Immature natural killer cell (primary cell): Measurements from ENCODE around the gene FBLIM1. TPM values are rescaled to one million over a fixed set of nuclear protein-coding genes. Genes with fewer than 3 reads are reported as not detected.

ENCODE experiments used
- DNase-seq, 3 donors: peaks; one replicate each; pipeline ENCODE4 v3.0.0; 2022; ENCODE audit warnings: mixed read lengths in 1 of 3
- H3K27ac Mint-ChIP-seq, 6 donors: one replicate each; pipeline ENCODE4 v1.8.0; 2020; ENCODE audit warnings: mixed read lengths in 6 of 6, mild to moderate bottlenecking in 5 of 6, inconsistent platforms in 4 of 6, moderate library complexity in 3 of 6
- H3K27me3 Mint-ChIP-seq, 3 donors: one replicate each; pipeline ENCODE4 v1.8.0; 2020 to 2021; ENCODE audit warnings: low read depth in 3 of 3, mild to moderate bottlenecking in 3 of 3, mixed read lengths in 3 of 3, moderate library complexity in 3 of 3, inconsistent platforms in 1 of 3
- H3K36me3 Mint-ChIP-seq, 3 donors: one replicate each; pipeline ENCODE4 v1.8.0; 2020; ENCODE audit warnings: mixed read lengths in 3 of 3, inconsistent platforms in 2 of 3, mild to moderate bottlenecking in 2 of 3
- H3K4me1 Mint-ChIP-seq, 2 donors: one replicate each; pipeline ENCODE4 v1.8.0; 2020; ENCODE audit warnings: inconsistent platforms in 2 of 2, mild to moderate bottlenecking in 2 of 2, mixed read lengths in 2 of 2, moderate library complexity in 1 of 2
- H3K4me3 Mint-ChIP-seq, 5 donors: one replicate each; pipeline ENCODE4 v1.8.0; 2020; ENCODE audit warnings: mild to moderate bottlenecking in 5 of 5, mixed read lengths in 5 of 5, inconsistent platforms in 3 of 5, moderate library complexity in 3 of 5
- H3K9me3 Mint-ChIP-seq, 6 donors: one replicate each; pipeline ENCODE4 v1.8.0; 2020; ENCODE audit warnings: mild to moderate bottlenecking in 6 of 6, mixed read lengths in 6 of 6, inconsistent platforms in 4 of 6, moderate library complexity in 3 of 6
- polyA plus RNA-seq, 3 donors: library from polyadenylated mRNA; unstranded; fragments of 300-500 nt; fragmentation: Illumina TruSeq; gene quantifications; one replicate each; pipeline ENCODE4 v1.2.3, GENCODE V29; 2021

Gene FBLIM1
- polyA plus RNA-seq, 3 donors from 2014 or later = not detected

DNA sequence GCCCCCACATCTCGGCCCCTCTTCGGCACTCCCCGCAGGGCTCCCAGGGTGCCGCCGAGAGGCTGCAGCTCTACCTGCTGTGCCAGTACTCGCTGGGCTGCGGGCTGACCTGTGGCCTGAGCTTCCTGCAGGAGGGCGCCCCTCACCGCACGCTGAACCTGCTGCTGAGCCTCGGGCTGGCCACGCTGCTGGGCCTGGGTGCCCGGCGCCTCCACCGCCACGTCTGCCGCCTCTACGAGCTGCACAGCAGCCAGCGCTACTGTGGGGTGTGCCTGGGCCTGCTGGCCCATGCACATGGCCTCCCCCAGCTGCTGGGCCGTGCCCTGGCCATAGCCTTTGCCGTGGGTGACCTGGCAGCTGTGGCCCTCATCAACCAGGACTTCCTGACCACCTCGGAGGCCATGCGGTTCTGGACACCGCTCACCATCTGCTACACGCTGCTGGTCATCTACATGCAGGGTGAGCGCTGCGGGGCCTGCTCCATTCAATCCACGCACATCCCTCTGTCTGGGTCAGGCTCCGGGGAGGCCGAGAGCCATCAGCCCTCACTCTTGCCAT lies 14.4 kb upstream of the FBLIM1 start:
- H3K9me3 Mint-ChIP-seq = no peaks in the 10 kb centered on the region
- H3K27me3 Mint-ChIP-seq = peaks cover 0 to 2% (median 0%) of the 10 kb centered on the region in 3 donors
- no peaks in the 10 kb centered on the region for H3K36me3 Mint-ChIP-seq
- H3K4me1 Mint-ChIP-seq = peaks cover 0 to 1% of the 10 kb centered on the region in 2 donors
- no peak overlapping the region for H3K27ac Mint-ChIP-seq
- no peak for DNase-seq
- no peak overlapping the region for H3K4me3 Mint-ChIP-seq

DNA sequence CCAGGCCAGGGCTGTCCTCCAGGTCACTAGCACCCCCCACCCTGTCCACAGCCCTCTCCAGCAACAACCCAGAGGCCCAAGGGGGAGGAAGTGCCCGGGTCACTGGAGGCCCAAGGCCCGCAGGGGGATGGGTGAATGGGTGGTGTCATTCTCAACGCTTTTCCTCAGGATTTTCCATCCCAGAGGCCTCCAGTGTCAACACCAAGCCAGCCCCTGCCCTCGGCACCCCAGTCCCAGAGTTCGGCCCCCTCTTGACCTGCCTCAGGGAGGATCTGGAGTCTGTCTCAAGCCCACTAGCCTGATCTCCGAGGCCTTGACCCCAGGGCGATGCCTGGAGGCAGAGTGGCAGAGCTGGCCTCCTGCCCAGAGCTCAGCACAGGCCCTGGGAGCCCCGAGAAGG lies 11.2 kb upstream of the FBLIM1 start:
- Mint-ChIP-seq H3K9me3 (no peaks in the 10 kb centered on the region), H3K27ac (no peak overlapping the region), H3K27me3 (no peaks in the 10 kb centered on the region), H3K4me1 (no peaks in the 10 kb centered on the region), H3K4me3 (no peak overlapping the region), H3K36me3 (no peaks in the 10 kb centered on the region)
- no peak for DNase-seq

DNA sequence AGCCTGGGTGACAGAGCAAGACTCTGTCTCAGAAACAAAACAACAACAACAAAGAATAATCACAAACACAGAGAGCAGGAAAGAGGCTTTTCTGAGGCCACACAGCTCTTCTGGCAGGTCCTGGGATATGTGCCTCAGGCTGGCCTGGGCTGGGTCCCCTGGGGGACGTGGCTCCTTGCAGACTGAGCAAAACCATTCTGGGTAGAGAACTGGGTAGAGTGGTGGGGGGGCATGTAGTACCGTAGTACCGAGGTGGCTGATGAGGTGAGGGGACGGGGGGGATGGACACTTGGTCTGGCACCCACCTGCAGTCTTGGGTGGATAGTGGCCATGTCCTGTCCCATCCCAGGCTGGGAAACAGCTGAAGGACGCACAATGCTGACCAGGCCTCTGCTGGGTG lies 10.3 kb upstream of the FBLIM1 start:
- Mint-ChIP-seq H3K4me3 (no peak overlapping the region), H3K27ac (no peak overlapping the region), H3K4me1 (no peaks in the 10 kb centered on the region), H3K9me3 (no peaks in the 10 kb centered on the region), H3K36me3 (no peaks in the 10 kb centered on the region), H3K27me3 (peaks cover 0 to 2% (median 1%) of the 10 kb centered on the region in 3 donors)
- DNase-seq = no peak

DNA sequence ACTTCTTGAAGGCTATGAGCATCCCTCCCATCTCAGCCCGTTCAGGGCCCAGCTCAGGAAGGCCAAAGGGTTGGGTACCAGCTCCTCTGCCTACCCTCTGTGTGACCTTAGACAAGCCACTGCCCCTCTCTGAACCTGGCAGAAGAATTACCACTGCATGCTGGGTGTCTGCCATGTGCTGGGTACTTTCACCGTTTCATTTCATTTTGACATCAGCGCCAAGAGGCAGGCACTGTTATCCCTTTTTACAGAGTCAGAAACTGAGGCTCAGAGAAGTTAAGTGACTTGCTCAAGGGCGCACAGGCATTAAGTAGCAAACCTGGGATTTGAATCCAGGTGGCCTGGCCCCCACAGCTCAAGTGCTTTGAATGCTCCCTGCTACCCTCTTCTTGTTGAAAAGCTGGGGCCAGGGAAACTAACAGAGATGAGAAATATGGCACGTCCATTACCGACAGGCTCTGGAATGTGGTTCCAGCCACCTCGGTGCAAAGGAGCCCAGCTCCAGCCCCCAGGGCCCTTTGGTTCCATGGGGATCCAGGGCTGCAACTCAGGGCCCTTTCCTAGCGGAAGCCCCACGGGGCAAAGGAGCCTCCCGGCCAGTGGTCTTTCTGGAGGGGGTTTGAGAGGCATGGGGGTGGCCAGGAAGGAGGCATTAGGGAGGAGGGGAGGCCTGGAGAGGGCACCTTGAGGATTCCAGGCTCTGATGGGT lies 9.8 kb upstream of the FBLIM1 start:
- Mint-ChIP-seq H3K27me3 (peaks cover 0 to 6% (median 3%) of the 10 kb centered on the region in 3 donors), H3K36me3 (no peaks in the 10 kb centered on the region), H3K4me3 (no peak overlapping the region), H3K4me1 (no peaks in the 10 kb centered on the region), H3K9me3 (no peaks in the 10 kb centered on the region), H3K27ac (no peak overlapping the region)
- no peak for DNase-seq

DNA sequence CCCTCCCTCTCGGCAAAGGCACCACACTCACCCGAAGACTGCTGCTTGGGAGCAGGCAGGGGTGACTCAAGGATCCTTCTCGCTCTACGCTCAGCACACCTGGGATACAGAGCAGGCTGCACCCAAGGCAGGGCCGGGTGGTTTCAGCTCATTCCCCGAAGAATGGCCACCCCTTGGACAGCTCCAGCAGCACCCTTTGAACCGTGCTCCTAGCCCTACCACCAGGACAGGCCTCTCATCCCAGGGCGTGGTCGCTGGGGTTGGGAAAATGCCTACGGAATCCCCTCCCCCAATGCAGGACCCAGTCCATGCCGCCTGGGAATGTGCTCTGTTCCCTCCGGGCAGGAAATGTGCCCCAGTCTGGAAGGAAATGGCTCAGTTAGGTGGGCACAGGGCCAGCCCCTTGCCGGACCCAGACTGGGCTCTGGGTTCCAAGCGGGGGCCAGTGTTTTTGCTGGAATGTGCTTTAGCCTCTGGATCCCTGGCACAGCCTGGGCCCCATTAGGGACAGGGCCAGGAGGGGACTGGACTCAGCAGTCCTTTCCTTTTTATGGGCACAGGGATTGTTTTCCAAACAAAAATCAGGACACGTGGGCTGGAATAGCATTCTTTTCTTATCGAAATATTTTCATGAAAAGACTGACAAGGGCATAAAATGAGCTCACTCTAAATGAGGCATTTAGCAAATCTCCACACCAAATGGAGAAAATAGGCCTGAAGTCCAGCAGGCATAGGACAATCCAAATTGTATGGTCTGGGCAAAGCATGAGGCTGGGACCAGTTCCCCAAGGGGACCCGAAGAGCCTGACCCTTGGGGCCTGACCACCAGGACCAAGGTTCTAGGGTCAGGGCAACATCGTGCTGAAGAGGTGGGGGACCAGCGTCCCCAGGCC lies 8.9 kb upstream of the FBLIM1 start:
- Mint-ChIP-seq H3K4me1 (no peaks in the 10 kb centered on the region), H3K9me3 (no peaks in the 10 kb centered on the region), H3K27me3 (peaks cover 0 to 6% (median 3%) of the 10 kb centered on the region in 3 donors), H3K4me3 (no peak overlapping the region), H3K36me3 (no peaks in the 10 kb centered on the region), H3K27ac (no peak overlapping the region)
- no peak for DNase-seq

DNA sequence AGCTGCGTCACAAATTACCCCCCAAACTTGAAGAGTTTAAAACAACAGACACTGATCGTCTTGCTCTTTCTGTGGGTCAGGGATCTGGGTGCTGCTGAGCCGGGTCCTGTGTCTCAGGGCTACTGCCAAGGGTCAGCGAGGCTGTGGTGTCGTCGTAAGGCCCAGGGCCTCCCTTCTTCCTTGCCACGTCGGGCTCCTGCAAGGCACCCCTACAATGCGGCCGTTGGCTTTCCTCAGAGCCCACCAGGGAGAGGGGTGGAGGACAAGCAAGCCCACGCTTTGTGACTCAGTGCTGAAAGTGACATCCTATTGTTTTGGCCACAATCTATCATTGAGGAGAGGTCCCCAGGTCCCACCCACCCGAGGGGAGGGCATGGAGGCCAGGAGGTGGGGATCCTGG lies 7.7 kb upstream of the FBLIM1 start:
- Mint-ChIP-seq H3K27me3 (peaks cover 3 to 6% (median 3%) of the 10 kb centered on the region in 3 donors), H3K4me3 (no peak overlapping the region), H3K36me3 (no peaks in the 10 kb centered on the region), H3K27ac (no peak overlapping the region), H3K4me1 (no peaks in the 10 kb centered on the region), H3K9me3 (no peaks in the 10 kb centered on the region)
- DNase-seq = no peak

DNA sequence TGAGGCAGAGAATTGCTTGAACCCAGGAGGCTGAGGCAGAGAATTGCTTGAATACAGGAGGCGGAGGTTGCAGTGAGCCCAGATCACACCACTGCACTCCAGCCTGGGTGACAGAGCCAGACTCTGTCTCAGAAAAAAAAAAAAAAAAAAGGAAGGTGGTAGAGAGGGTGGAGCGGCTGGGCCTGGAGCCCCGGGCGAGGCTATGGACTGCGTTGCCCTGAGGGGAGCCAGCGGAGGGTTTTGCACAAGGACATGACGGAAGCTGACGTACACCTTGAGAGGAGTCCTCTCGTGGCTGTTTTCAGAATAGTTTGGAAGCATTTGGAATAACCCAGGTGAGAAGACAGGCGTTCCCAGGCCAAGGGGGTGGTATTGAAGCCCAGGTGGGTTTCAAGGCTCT lies 6.9 kb upstream of the FBLIM1 start:
- Mint-ChIP-seq H3K4me3 (no peak overlapping the region), H3K27me3 (peaks cover 3 to 6% (median 3%) of the 10 kb centered on the region in 3 donors), H3K36me3 (no peaks in the 10 kb centered on the region), H3K27ac (no peak overlapping the region), H3K4me1 (no peaks in the 10 kb centered on the region), H3K9me3 (no peaks in the 10 kb centered on the region)
- DNase-seq = no peak

DNA sequence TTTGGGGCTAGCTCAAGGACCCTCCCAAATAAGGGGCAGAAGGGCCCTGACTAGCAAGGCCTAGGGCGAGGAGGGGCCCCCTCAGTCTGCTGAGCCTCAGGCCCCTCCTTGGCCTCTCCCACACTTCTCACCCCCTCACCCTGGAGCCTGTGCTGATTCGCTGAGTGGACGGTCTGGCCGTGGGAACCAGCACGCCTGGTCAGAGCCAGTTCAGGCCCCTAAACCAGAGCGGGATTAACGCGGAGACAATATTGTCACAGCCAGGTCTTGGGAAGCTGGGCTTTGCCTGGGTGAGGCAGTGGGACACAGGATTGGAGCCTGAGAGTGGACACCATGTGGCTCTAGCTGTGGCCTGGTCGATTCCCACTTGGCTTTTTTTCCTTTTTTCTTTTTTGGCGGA lies 4.8 kb upstream of the FBLIM1 start:
- no peak overlapping the region for H3K4me3 Mint-ChIP-seq
- no peak overlapping the region for H3K27ac Mint-ChIP-seq
- peaks cover 0 to 2% of the 10 kb centered on the region in 2 donors for H3K4me1 Mint-ChIP-seq
- no peak for DNase-seq
- no peaks in the 10 kb centered on the region for H3K36me3 Mint-ChIP-seq
- peaks cover 5 to 10% (median 8%) of the 10 kb centered on the region in 3 donors for H3K27me3 Mint-ChIP-seq
- H3K9me3 Mint-ChIP-seq = no peaks in the 10 kb centered on the region

DNA sequence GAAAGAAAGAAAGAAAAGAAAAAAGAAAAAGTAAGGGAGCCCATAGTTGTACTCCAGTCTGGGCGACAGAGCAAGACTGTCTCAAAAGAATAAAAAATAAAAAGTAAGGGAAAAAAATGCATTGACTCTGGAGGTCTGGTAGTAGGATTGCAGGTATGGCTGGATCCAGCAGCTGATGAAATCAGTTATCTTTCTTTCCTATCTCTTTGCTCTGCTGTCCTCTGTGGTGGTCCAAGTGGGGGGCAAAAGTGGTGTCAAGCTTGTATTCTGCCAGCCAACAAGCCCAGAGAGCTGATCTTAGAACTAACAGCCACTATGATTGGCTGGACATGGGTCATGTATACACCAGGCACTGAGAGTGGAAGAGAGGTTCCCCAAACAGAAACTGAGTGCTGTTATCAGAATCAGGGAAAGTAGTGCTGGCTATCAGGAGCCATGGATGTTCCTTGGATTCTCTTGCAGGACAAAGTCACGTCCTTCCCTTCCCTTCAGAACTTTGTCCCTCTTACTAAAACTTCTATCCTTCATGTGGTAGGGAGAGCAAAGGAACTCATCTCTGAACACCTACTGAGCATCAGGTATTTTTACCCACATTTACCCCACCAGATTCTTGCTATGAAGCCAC lies 3.5 kb upstream of the FBLIM1 start:
- H3K27me3 Mint-ChIP-seq = peaks cover 5 to 14% (median 8%) of the 10 kb centered on the region in 3 donors
- H3K27ac Mint-ChIP-seq = no peak overlapping the region
- no peak for DNase-seq
- no peak overlapping the region for H3K4me3 Mint-ChIP-seq
- no peaks in the 10 kb centered on the region for H3K36me3 Mint-ChIP-seq
- H3K4me1 Mint-ChIP-seq = peaks cover 0 to 4% of the 10 kb centered on the region in 2 donors
- no peaks in the 10 kb centered on the region for H3K9me3 Mint-ChIP-seq

DNA sequence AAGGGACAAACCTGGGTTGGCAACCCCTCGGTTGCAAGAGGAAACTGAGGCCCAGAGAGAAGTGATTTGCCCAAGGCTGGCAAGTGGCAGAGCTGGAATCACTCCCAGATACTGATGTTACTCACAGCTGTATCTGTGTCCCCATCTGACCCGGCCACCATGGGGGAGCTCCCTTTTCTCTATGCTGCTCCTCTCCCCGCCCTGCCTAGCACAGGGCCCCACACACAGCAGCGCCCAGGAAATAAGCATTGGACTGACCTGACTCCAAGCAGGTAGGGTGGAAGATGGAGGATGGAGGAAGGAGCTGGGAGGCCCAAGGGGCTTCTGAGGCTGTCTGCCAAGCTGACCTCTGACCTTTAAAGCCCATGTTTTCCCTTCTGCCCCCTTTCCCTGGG lies 3.0 kb upstream of the FBLIM1 start:
- no peak overlapping the region for H3K27ac Mint-ChIP-seq
- H3K9me3 Mint-ChIP-seq = no peaks in the 10 kb centered on the region
- peaks cover 5 to 15% (median 8%) of the 10 kb centered on the region in 3 donors for H3K27me3 Mint-ChIP-seq
- no peak overlapping the region for H3K4me3 Mint-ChIP-seq
- no peaks in the 10 kb centered on the region for H3K36me3 Mint-ChIP-seq
- no peak for DNase-seq
- peaks cover 0 to 4% of the 10 kb centered on the region in 2 donors for H3K4me1 Mint-ChIP-seq

DNA sequence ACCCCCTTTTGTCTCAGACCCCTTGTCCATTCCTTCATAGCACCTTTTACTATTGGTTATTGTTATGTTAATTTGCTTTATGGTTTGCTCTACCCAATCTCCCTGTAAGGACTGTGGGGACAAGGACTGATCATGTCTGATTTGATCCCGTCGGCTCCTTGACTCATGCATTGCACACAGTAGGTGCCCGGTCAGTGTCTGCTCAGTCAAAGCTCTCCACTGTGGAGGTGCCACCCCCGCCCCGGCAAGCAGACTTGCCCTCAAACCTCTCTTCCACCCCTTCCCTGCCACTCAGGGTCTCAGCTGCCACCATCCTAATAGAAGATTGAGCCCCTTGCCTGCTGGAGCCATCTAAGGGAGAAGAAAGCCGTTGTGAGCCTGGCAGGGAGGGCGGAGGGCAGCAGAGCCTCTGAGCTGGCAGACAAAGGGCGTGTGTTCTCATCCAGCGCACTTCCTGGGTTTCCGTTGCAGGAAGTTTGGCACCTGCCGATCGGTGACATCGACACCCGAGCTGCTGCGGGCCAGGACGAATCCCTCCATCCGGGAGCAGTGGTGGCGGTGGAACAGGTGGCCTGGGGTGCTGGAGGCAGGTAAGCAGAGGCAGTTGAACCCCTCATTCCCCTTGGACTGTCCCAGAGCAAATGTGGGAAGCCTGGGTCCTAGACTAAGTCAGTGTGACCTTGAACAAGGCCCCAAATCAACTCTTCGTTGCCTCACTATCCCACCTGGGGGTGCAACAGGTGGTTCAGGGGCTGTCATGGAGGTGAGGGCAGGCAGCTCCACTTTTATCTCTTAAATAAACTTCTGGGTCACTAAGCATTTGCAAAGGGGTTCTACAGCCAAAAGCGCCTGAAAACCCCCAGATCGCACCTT lies 2.2 kb upstream of the FBLIM1 start:
- H3K36me3 Mint-ChIP-seq = no peaks in the 10 kb centered on the region
- H3K27me3 Mint-ChIP-seq = peaks cover 5 to 18% (median 8%) of the 10 kb centered on the region in 3 donors
- no peak overlapping the region for H3K27ac Mint-ChIP-seq
- DNase-seq = no peak
- no peak overlapping the region for H3K4me3 Mint-ChIP-seq
- H3K9me3 Mint-ChIP-seq = no peaks in the 10 kb centered on the region
- peaks cover 0 to 4% of the 10 kb centered on the region in 2 donors for H3K4me1 Mint-ChIP-seq

DNA sequence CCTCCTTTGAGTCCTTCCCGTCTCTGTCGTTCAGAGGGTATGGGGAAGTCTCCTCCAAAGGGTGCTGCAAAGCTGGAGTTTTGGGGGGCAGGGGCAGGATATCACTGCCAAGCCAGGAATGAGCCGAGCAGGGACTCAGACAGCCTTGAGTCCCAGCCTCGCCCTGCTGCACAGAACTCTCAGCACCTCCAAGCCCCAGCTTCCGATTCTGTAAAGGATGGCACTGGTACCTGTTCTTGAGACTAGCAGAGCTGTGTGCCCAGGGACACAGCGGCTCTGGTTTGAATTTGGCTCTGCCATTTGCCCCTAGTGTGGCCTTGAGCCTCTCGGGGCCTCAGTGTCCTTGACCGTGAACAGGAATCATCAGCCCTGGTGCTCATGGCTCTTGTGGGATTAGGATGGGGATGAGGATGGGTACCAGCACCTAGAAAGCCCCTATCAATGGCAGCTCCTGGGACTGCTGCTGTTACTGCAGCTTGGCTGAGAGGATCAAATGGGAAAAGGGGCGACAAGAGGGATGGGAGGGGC lies 1.5 kb upstream of the FBLIM1 start:
- H3K36me3 Mint-ChIP-seq = no peaks in the 10 kb centered on the region
- no peak for DNase-seq
- H3K27ac Mint-ChIP-seq = no peak overlapping the region
- H3K9me3 Mint-ChIP-seq = no peaks in the 10 kb centered on the region
- peaks cover 5 to 21% (median 8%) of the 10 kb centered on the region in 3 donors for H3K27me3 Mint-ChIP-seq
- H3K4me3 Mint-ChIP-seq = peak overlapping the region in 1 of 5 donors; percentile 17
- H3K4me1 Mint-ChIP-seq = peaks cover 0 to 4% of the 10 kb centered on the region in 2 donors
